ENCODE results near the gene LRRC63.

The LRRC63 gene

GRCh38 chr13:46182491-46182877 lies 29.2 kb upstream of the LRRC63 start:
- Histone ChIP-seq H3K9ac (ENCODE audit: low read depth, low read length) (no peak overlapping the region), H3K4me1 (ENCODE audit: control insufficient read depth, insufficient read depth, low read length) (no peaks in the 10 kb centered on the region)

GRCh38 chr13:46183018-46183946 lies 28.4 kb upstream of the LRRC63 start:
- Histone ChIP-seq H3K4me3 (ENCODE audit: low read length) (no peak overlapping the region), H3K27me3 (ENCODE audit: control insufficient read depth, insufficient read depth, low read length) (peaks cover 19% of the 10 kb centered on the region), H3K9me3 (replicated peaks; ENCODE audit: low read length) (no peaks in the 10 kb centered on the region), H3K9ac (ENCODE audit: low read depth, low read length) (no peak overlapping the region), H3K4me2 (ENCODE audit: low read length) (no peak overlapping the region), H3K4me1 (ENCODE audit: control insufficient read depth, insufficient read depth, low read length) (no peaks in the 10 kb centered on the region), H3K36me3 (ENCODE audit: insufficient read depth, low read length) (no peaks in the 10 kb centered on the region)

More at GRCh38 chr13:46182491-46182877, 29.2 kb upstream of the LRRC63 start:
- Histone ChIP-seq H3K4me3 (ENCODE audit: low read length) (no peak overlapping the region), H3K36me3 (ENCODE audit: insufficient read depth, low read length) (no peaks in the 10 kb centered on the region), H3K4me2 (ENCODE audit: low read length) (no peak overlapping the region), H3K27me3 (ENCODE audit: control insufficient read depth, insufficient read depth, low read length) (peaks cover 11% of the 10 kb centered on the region), H3K9me3 (replicated peaks; ENCODE audit: low read length) (no peaks in the 10 kb centered on the region)

GRCh38 chr13:46184277-46184699 lies 27.4 kb upstream of the LRRC63 start:
- H3K4me1 ChIP-seq (ENCODE audit: control insufficient read depth, insufficient read depth, low read length), result no peaks in the 10 kb centered on the region
- peaks cover 19% of the 10 kb centered on the region for H3K27me3 ChIP-seq (ENCODE audit: control insufficient read depth, insufficient read depth, low read length)
- no peak overlapping the region for H3K4me3 ChIP-seq (ENCODE audit: low read length)
- H3K9ac ChIP-seq (ENCODE audit: low read depth, low read length), result no peak overlapping the region
- no peak overlapping the region for H3K4me2 ChIP-seq (ENCODE audit: low read length)
- no peaks in the 10 kb centered on the region for H3K36me3 ChIP-seq (ENCODE audit: insufficient read depth, low read length)
- no peaks in the 10 kb centered on the region for H3K9me3 ChIP-seq (replicated peaks; ENCODE audit: low read length)

GRCh38 chr13:46185634-46186033 lies 26.1 kb upstream of the LRRC63 start:
- no peak overlapping the region for H3K4me3 ChIP-seq (ENCODE audit: low read length)
- no peak overlapping the region for H3K4me2 ChIP-seq (ENCODE audit: low read length)
- H3K9me3 ChIP-seq (replicated peaks; ENCODE audit: low read length), result no peaks in the 10 kb centered on the region
- H3K27me3 ChIP-seq (ENCODE audit: control insufficient read depth, insufficient read depth, low read length), result peaks cover 18% of the 10 kb centered on the region
- H3K9ac ChIP-seq (ENCODE audit: low read depth, low read length), result no peak overlapping the region
- no peaks in the 10 kb centered on the region for H3K36me3 ChIP-seq (ENCODE audit: insufficient read depth, low read length)
- H3K4me1 ChIP-seq (ENCODE audit: control insufficient read depth, insufficient read depth, low read length), result no peaks in the 10 kb centered on the region

- no peak overlapping the region for H3K4me2 ChIP-seq (ENCODE audit: low read length)
- no peaks in the 10 kb centered on the region for H3K9me3 ChIP-seq (replicated peaks; ENCODE audit: low read length)
- no peak overlapping the region for H3K9ac ChIP-seq (ENCODE audit: low read depth, low read length)
- H3K27me3 ChIP-seq (ENCODE audit: control insufficient read depth, insufficient read depth, low read length), result peaks cover 15% of the 10 kb centered on the region
- no peaks in the 10 kb centered on the region for H3K36me3 ChIP-seq (ENCODE audit: insufficient read depth, low read length)
- H3K4me3 ChIP-seq (ENCODE audit: low read length), result no peak overlapping the region
- H3K4me1 ChIP-seq (ENCODE audit: control insufficient read depth, insufficient read depth, low read length), result no peaks in the 10 kb centered on the region
These were observed 19.3 kb upstream of the LRRC63 start for GRCh38 chr13:46192412-46192811.

GRCh38 chr13:46195016-46195415 lies 16.7 kb upstream of the LRRC63 start:
- Histone ChIP-seq H3K36me3 (ENCODE audit: insufficient read depth, low read length) (no peaks in the 10 kb centered on the region), H3K9ac (ENCODE audit: low read depth, low read length) (no peak overlapping the region), H3K4me2 (ENCODE audit: low read length) (no peak overlapping the region), H3K4me3 (ENCODE audit: low read length) (no peak overlapping the region), H3K4me1 (ENCODE audit: control insufficient read depth, insufficient read depth, low read length) (no peaks in the 10 kb centered on the region), H3K27me3 (ENCODE audit: control insufficient read depth, insufficient read depth, low read length) (peaks cover 4% of the 10 kb centered on the region), H3K9me3 (replicated peaks; ENCODE audit: low read length) (no peaks in the 10 kb centered on the region)

- no peak overlapping the region for H3K4me3 ChIP-seq (ENCODE audit: low read length)
These were observed 14.3 kb upstream of the LRRC63 start for GRCh38 chr13:46197299-46198048.

GRCh38 chr13:46198696-46199193 lies 13.0 kb upstream of the LRRC63 start:
- Histone ChIP-seq H3K9me3 (replicated peaks; ENCODE audit: low read length) (no peaks in the 10 kb centered on the region), H3K4me1 (ENCODE audit: control insufficient read depth, insufficient read depth, low read length) (no peaks in the 10 kb centered on the region), H3K4me3 (ENCODE audit: low read length) (no peak overlapping the region), H3K27me3 (ENCODE audit: control insufficient read depth, insufficient read depth, low read length) (no peaks in the 10 kb centered on the region), H3K9ac (ENCODE audit: low read depth, low read length) (no peak overlapping the region), H3K4me2 (ENCODE audit: low read length) (no peak overlapping the region), H3K36me3 (ENCODE audit: insufficient read depth, low read length) (no peaks in the 10 kb centered on the region)

More at GRCh38 chr13:46197299-46198048, 14.3 kb upstream of the LRRC63 start:
- Histone ChIP-seq H3K9me3 (replicated peaks; ENCODE audit: low read length) (no peaks in the 10 kb centered on the region), H3K27me3 (ENCODE audit: control insufficient read depth, insufficient read depth, low read length) (no peaks in the 10 kb centered on the region), H3K36me3 (ENCODE audit: insufficient read depth, low read length) (no peaks in the 10 kb centered on the region), H3K4me1 (ENCODE audit: control insufficient read depth, insufficient read depth, low read length) (no peaks in the 10 kb centered on the region), H3K4me2 (ENCODE audit: low read length) (no peak overlapping the region), H3K9ac (ENCODE audit: low read depth, low read length) (no peak overlapping the region)

- Histone ChIP-seq H3K27me3 (ENCODE audit: control insufficient read depth, insufficient read depth, low read length) (peaks cover 6% of the 10 kb centered on the region), H3K9me3 (replicated peaks; ENCODE audit: low read length) (no peaks in the 10 kb centered on the region), H3K4me2 (ENCODE audit: low read length) (no peak overlapping the region), H3K36me3 (ENCODE audit: insufficient read depth, low read length) (no peaks in the 10 kb centered on the region), H3K9ac (ENCODE audit: low read depth, low read length) (no peak overlapping the region), H3K4me3 (ENCODE audit: low read length) (no peak overlapping the region), H3K4me1 (ENCODE audit: control insufficient read depth, insufficient read depth, low read length) (no peaks in the 10 kb centered on the region)
These were observed 9.4 kb upstream of the LRRC63 start for GRCh38 chr13:46202188-46202795.

GRCh38 chr13:46202966-46203365 lies 8.8 kb upstream of the LRRC63 start:
- Histone ChIP-seq H3K4me2 (ENCODE audit: low read length) (no peak overlapping the region), H3K4me1 (ENCODE audit: control insufficient read depth, insufficient read depth, low read length) (no peaks in the 10 kb centered on the region)

GRCh38 chr13:46206143-46206542 lies 5.6 kb upstream of the LRRC63 start:
- Histone ChIP-seq H3K4me1 (ENCODE audit: control insufficient read depth, insufficient read depth, low read length) (peaks cover 2% of the 10 kb centered on the region), H3K27me3 (ENCODE audit: control insufficient read depth, insufficient read depth, low read length) (peaks cover 6% of the 10 kb centered on the region), H3K4me3 (ENCODE audit: low read length) (no peak overlapping the region), H3K9me3 (replicated peaks; ENCODE audit: low read length) (no peaks in the 10 kb centered on the region), H3K36me3 (ENCODE audit: insufficient read depth, low read length) (no peaks in the 10 kb centered on the region), H3K4me2 (ENCODE audit: low read length) (no peak overlapping the region), H3K9ac (ENCODE audit: low read depth, low read length) (no peak overlapping the region)

More at GRCh38 chr13:46202966-46203365, 8.8 kb upstream of the LRRC63 start:
- Histone ChIP-seq H3K27me3 (ENCODE audit: control insufficient read depth, insufficient read depth, low read length) (peaks cover 6% of the 10 kb centered on the region), H3K4me3 (ENCODE audit: low read length) (no peak overlapping the region), H3K9ac (ENCODE audit: low read depth, low read length) (no peak overlapping the region), H3K36me3 (ENCODE audit: insufficient read depth, low read length) (no peaks in the 10 kb centered on the region), H3K9me3 (replicated peaks; ENCODE audit: low read length) (no peaks in the 10 kb centered on the region)
